Adipocyte (in vitro differentiated cells): ENCODE results near the gene FIGN.

Experiments
- DNase-seq: peaks from one replicate; pipeline ENCODE4 v3.0.0-alpha.2; 2015; ENCODE audit warnings: low read depth
- H3K27me3 ChIP-seq: replicated peaks from 2 replicates; pipeline ENCODE4 v1.7.0; 2013; ENCODE audit warnings: mild to moderate bottlenecking, low read length, moderate library complexity; ENCODE audit not compliant: control insufficient read depth, insufficient read depth
- H3K36me3 ChIP-seq: 2 replicates; pipeline ENCODE4 v1.7.0; 2013; ENCODE audit warnings: low read length, mild to moderate bottlenecking, moderate library complexity; ENCODE audit not compliant: control insufficient read depth, insufficient read depth, severe bottlenecking
- H3K4me1 ChIP-seq: 2 replicates; pipeline ENCODE4 v1.7.0; 2013; ENCODE audit warnings: mild to moderate bottlenecking, low read length, moderate library complexity; ENCODE audit not compliant: control insufficient read depth, insufficient read depth
- H3K4me3 ChIP-seq: 2 replicates; pipeline ENCODE4 v1.7.0; 2013; ENCODE audit warnings: mild to moderate bottlenecking, low read length, moderate library complexity
- H3K9ac ChIP-seq: 2 replicates; pipeline ENCODE4 v1.7.0; 2013; ENCODE audit warnings: mild to moderate bottlenecking, low read length, moderate library complexity
- H3K9me3 ChIP-seq: 2 replicates; pipeline ENCODE4 v1.7.0; 2013; ENCODE audit warnings: mild to moderate bottlenecking, low read length, moderate library complexity; ENCODE audit not compliant: control insufficient read depth

FIGN gene

GRCh38 chr2:163717993-163718680 is 17.7 kb downstream of the FIGN start:
- DNase-seq, result no peak
- Histone ChIP-seq H3K9me3 (no peaks in the 10 kb centered on the region), H3K36me3 (no peaks in the 10 kb centered on the region), H3K27me3 (no peaks in the 10 kb centered on the region), H3K4me1 (peaks cover 15% of the 10 kb centered on the region), H3K9ac (peak overlapping the region; percentile 61), H3K4me3 (peak overlapping the region; percentile 62)

GRCh38 chr2:163717515-163717914 is 18.3 kb downstream of the FIGN start:
- H3K4me1 ChIP-seq, result peaks cover 15% of the 10 kb centered on the region
- H3K4me3 ChIP-seq, result peak overlapping the region; percentile 62
- H3K9me3 ChIP-seq, result no peaks in the 10 kb centered on the region
- no peaks in the 10 kb centered on the region for H3K36me3 ChIP-seq
- H3K27me3 ChIP-seq, result no peaks in the 10 kb centered on the region
- H3K9ac ChIP-seq, result peak overlapping the region; percentile 61
- no peak for DNase-seq

- Histone ChIP-seq H3K9me3 (no peaks in the 10 kb centered on the region), H3K9ac (no peak overlapping the region), H3K4me3 (no peak overlapping the region), H3K36me3 (no peaks in the 10 kb centered on the region), H3K4me1 (peaks cover 15% of the 10 kb centered on the region), H3K27me3 (no peaks in the 10 kb centered on the region)
- no peak for DNase-seq
Measured at GRCh38 chr2:163716101-163716500, 19.7 kb downstream of the FIGN start.

- peaks cover 17% of the 10 kb centered on the region for H3K4me1 ChIP-seq
- H3K9me3 ChIP-seq, result no peaks in the 10 kb centered on the region
- H3K36me3 ChIP-seq, result no peaks in the 10 kb centered on the region
- no peaks in the 10 kb centered on the region for H3K27me3 ChIP-seq
- no peak overlapping the region for H3K4me3 ChIP-seq
- no peak overlapping the region for H3K9ac ChIP-seq
- no peak for DNase-seq
Measured at GRCh38 chr2:163715668-163716067, 20.1 kb downstream of the FIGN start.

GRCh38 chr2:163715199-163715598 is 20.6 kb downstream of the FIGN start:
- H3K36me3 ChIP-seq, result no peaks in the 10 kb centered on the region
- H3K9ac ChIP-seq, result no peak overlapping the region
- no peak for DNase-seq
- peaks cover 20% of the 10 kb centered on the region for H3K4me1 ChIP-seq
- no peak overlapping the region for H3K4me3 ChIP-seq
- no peaks in the 10 kb centered on the region for H3K27me3 ChIP-seq
- no peaks in the 10 kb centered on the region for H3K9me3 ChIP-seq

GRCh38 chr2:163713534-163714311 is 22.1 kb downstream of the FIGN start:
- DNase-seq, result no peak
- no peak overlapping the region for H3K9ac ChIP-seq
- H3K9me3 ChIP-seq, result no peaks in the 10 kb centered on the region
- H3K36me3 ChIP-seq, result no peaks in the 10 kb centered on the region
- H3K27me3 ChIP-seq, result no peaks in the 10 kb centered on the region
- no peak overlapping the region for H3K4me3 ChIP-seq
- H3K4me1 ChIP-seq, result peaks cover 33% of the 10 kb centered on the region

GRCh38 chr2:163711699-163712098 is 24.1 kb downstream of the FIGN start:
- no peaks in the 10 kb centered on the region for H3K27me3 ChIP-seq
- no peak overlapping the region for H3K4me3 ChIP-seq
- no peak overlapping the region for H3K9ac ChIP-seq
- no peaks in the 10 kb centered on the region for H3K36me3 ChIP-seq
- peaks cover 29% of the 10 kb centered on the region for H3K4me1 ChIP-seq
- H3K9me3 ChIP-seq, result no peaks in the 10 kb centered on the region
- no peak for DNase-seq

- no peaks in the 10 kb centered on the region for H3K9me3 ChIP-seq
- no peak overlapping the region for H3K9ac ChIP-seq
- H3K27me3 ChIP-seq, result no peaks in the 10 kb centered on the region
- H3K4me3 ChIP-seq, result no peak overlapping the region
- no peaks in the 10 kb centered on the region for H3K36me3 ChIP-seq
- DNase-seq, result no peak
- H3K4me1 ChIP-seq, result peaks cover 29% of the 10 kb centered on the region
Measured at GRCh38 chr2:163711258-163711657, 24.6 kb downstream of the FIGN start.

- Histone ChIP-seq H3K27me3 (no peaks in the 10 kb centered on the region), H3K9me3 (no peaks in the 10 kb centered on the region), H3K36me3 (no peaks in the 10 kb centered on the region), H3K4me1 (peaks cover 29% of the 10 kb centered on the region), H3K4me3 (no peak overlapping the region), H3K9ac (no peak overlapping the region)
- no peak for DNase-seq
Measured at GRCh38 chr2:163709270-163709669, 26.5 kb downstream of the FIGN start.

GRCh38 chr2:163708265-163708664 is 27.5 kb downstream of the FIGN start:
- DNase-seq, result no peak
- Histone ChIP-seq H3K4me1 (peaks cover 29% of the 10 kb centered on the region), H3K9ac (peak overlapping the region; percentile 59), H3K27me3 (no peaks in the 10 kb centered on the region), H3K9me3 (no peaks in the 10 kb centered on the region), H3K4me3 (no peak overlapping the region), H3K36me3 (no peaks in the 10 kb centered on the region)

GRCh38 chr2:163703386-163703785 is 32.4 kb downstream of the FIGN start:
- Histone ChIP-seq H3K4me3 (no peak overlapping the region), H3K4me1 (peaks cover 19% of the 10 kb centered on the region), H3K27me3 (no peaks in the 10 kb centered on the region), H3K9me3 (no peaks in the 10 kb centered on the region), H3K9ac (no peak overlapping the region), H3K36me3 (no peaks in the 10 kb centered on the region)
- no peak for DNase-seq
